Fibroblast of skin of right quadriceps (primary cell): ENCODE data around the gene BLTP2.

Experiments used
- DNase-seq: peaks from one replicate; pipeline ENCODE4 v3.0.0-alpha.2; 2013

Gene BLTP2

GRCh38 chr17:28597606-28598383 lies 47.2 kb downstream of the BLTP2 start:
- no peak for DNase-seq
